Caco-2 (cell line): ENCODE measurements around the gene GRIA1. TPM values are rescaled to one million over a fixed set of nuclear protein-coding genes. Genes with fewer than 3 reads are reported as not detected.

ENCODE experiments used
- BruUV-seq: library from RNA; stranded (reverse); fragments of 400-500 nt; replicated peaks from 2 replicates; lab custom pipeline; 2021; lab: Mats Ljungman, UMichigan
- CTCF ChIA-PET: fragments of 300-600 bp; sonication (Branson Sonifier 250); formaldehyde crosslinking; loops from one replicate; lab custom pipeline; 2022; ENCODE audit warnings: antibody characterized with exemption; lab: Charles Lee
- POLR2A ChIA-PET: fragments of 300-600 bp; sonication (Branson Sonifier 250); formaldehyde crosslinking; loops from one replicate; lab custom pipeline; 2022; ENCODE audit warnings: antibody characterized with exemption; lab: Charles Lee
- DNase-seq, 2 experiments: peaks; one replicate each; pipeline versions ENCODE4 v3.0.0 to v3.0.0-alpha.2; 2020 to 2022
- H3K27me3 ChIP-seq: replicated peaks from 2 replicates; pipeline ENCODE4 v1.6.0; 2011; ENCODE audit warnings: low read length; ENCODE audit not compliant: control insufficient read depth, insufficient read depth
- H3K36me3 ChIP-seq: 2 replicates; pipeline ENCODE4 v1.5.1; 2011; ENCODE audit warnings: low read length; ENCODE audit not compliant: control insufficient read depth, insufficient read depth
- H3K4me1 ChIP-seq: fragments of 250-450 bp; sonication (Bioruptor Pico); 2 replicates; pipeline ENCODE4 v1.5.1; 2020; ENCODE audit warnings: mild to moderate bottlenecking
- H3K4me3 ChIP-seq: 2 replicates; pipeline ENCODE4 v1.5.1; 2011; ENCODE audit warnings: low read depth, mild to moderate bottlenecking, control low read depth, low read length
- H3K9me3 ChIP-seq: fragments of 250-450 bp; sonication (Bioruptor Pico); 2 replicates; pipeline ENCODE4 v1.5.1; 2020; ENCODE audit warnings: mild to moderate bottlenecking, moderate library complexity
- H3K27ac Mint-ChIP-seq: one replicate; pipeline ENCODE4 v1.8.0; 2022; ENCODE audit warnings: mixed read lengths; ENCODE audit not compliant: unreplicated experiment
- H3K27me3 Mint-ChIP-seq: one replicate; pipeline ENCODE4 v1.8.0; 2022; ENCODE audit warnings: mixed read lengths; ENCODE audit not compliant: insufficient read depth, unreplicated experiment
- H3K36me3 Mint-ChIP-seq: one replicate; pipeline ENCODE4 v1.8.0; 2022; ENCODE audit warnings: mild to moderate bottlenecking, mixed read lengths; ENCODE audit not compliant: insufficient read depth, unreplicated experiment
- H3K4me1 Mint-ChIP-seq: one replicate; pipeline ENCODE4 v1.8.0; 2022; ENCODE audit warnings: low read depth, mixed read lengths; ENCODE audit not compliant: unreplicated experiment
- H3K4me3 Mint-ChIP-seq: one replicate; pipeline ENCODE4 v1.8.0; 2022; ENCODE audit warnings: mild to moderate bottlenecking, moderate library complexity, mixed read lengths; ENCODE audit not compliant: unreplicated experiment
- H3K9me3 Mint-ChIP-seq: one replicate; pipeline ENCODE4 v1.8.0; 2022; ENCODE audit warnings: mixed read lengths; ENCODE audit not compliant: unreplicated experiment
- intact Hi-C: fragments of 100-400 bp; cut with micrococcal nuclease; formaldehyde crosslinking; loops from one replicate; pipeline ENCODE4 v1.10.0; 2022; ENCODE audit not compliant: unreplicated experiment
- total RNA-seq: library from RNA; stranded (reverse); gene quantifications from 2 replicates; pipeline ENCODE4 v1.2.3, GENCODE V29; 2022
- TF ChIP-seq, protein P1 (sequence below), 2 experiments: fragments of 200-600 bp in 1 of 2; IDR thresholded peaks; 1 replicate in 1 of 2; 2 replicates in 1 of 2; pipeline versions ENCODE4 v1.5.1 to v1.8.0; 2011 to 2022; ENCODE audit warnings: antibody characterized with exemption in 1 of 2, control low read depth in 1 of 2, inconsistent platforms in 1 of 2, low read depth in 1 of 2, low read length in 1 of 2, mild to moderate bottlenecking in 1 of 2, moderate library complexity in 1 of 2; ENCODE audit not compliant: insufficient read depth in 1 of 2, severe bottlenecking in 1 of 2, unreplicated experiment in 1 of 2

The GRIA1 gene
- total RNA-seq, 1 experiment from 2014 or later: not detected

DNA sequence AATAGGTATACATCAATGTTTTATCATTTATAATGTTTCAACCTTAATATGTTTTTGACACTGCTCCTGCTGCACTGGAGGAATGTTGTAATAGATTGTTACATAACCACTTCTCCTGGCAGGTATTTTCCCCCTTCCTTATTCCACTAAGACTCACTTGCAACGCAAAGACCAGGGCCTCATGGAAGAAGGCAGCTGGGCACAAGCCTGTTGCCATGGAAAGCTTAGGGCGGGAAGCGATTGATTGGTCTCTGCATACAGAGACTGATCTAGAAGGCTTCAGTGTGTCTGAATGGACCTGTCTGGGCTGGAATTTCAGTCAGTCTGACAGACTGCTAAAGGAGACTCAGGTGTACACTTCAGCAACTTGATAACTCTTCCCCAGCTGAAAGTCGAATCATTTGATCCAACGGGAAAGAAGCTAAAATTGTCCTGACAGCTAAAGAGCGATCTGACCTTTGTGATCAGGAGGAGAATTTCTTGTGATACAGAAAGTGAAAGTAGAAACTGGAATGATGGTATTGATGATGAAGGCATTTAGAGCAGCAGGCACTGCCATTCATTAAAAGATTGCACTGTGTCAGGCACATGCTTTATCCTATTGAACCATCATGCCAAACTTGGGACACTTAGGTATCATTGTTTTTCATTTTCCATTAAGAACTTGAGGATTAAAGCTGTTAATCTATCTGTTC, 65.1 kb downstream of the GRIA1 start:
- POLR2A ChIA-PET: no interaction called here
- H3K4me3 Mint-ChIP-seq: no peak overlapping the region
- H3K4me1 Mint-ChIP-seq: no peaks in the 10 kb centered on the region

DNA sequence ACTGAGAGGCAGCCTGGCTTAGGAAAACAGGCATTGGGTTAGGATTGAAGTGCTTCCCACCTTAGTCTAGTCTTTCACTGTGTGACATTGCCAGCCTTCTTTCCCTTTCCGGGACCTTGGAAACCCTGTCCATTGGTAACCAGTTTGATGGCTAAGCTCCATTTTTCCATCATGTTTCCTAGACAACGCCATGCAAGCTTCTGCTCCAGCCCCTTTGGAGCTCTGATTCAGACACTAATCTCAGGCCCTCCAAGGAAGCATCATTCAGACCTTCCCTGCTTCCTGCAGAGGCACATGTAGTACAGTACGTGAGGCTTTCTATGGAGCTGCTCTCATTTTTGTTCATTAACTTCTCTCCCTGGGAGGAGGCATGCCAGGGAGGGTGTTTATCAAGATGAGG, 68.5 kb downstream of the GRIA1 start:
- H3K4me3 ChIP-seq: no peak overlapping the region

More for the DNA sequence above, 65.1 kb downstream of the GRIA1 start:
- no peak for DNase-seq
- Histone ChIP-seq H3K36me3 (no peaks in the 10 kb centered on the region), H3K4me1 (no peaks in the 10 kb centered on the region), H3K27me3 (no peaks in the 10 kb centered on the region; the same call in 1 of the 2 replicates), H3K4me3 (no peak overlapping the region), H3K9me3 (no peaks in the 10 kb centered on the region)
- Mint-ChIP-seq H3K27ac (no peak overlapping the region), H3K36me3 (no peaks in the 10 kb centered on the region), H3K9me3 (no peaks in the 10 kb centered on the region), H3K27me3 (no peaks in the 10 kb centered on the region)
- CTCF ChIA-PET: no interaction called here
- TF ChIP-seq, protein P1, sequence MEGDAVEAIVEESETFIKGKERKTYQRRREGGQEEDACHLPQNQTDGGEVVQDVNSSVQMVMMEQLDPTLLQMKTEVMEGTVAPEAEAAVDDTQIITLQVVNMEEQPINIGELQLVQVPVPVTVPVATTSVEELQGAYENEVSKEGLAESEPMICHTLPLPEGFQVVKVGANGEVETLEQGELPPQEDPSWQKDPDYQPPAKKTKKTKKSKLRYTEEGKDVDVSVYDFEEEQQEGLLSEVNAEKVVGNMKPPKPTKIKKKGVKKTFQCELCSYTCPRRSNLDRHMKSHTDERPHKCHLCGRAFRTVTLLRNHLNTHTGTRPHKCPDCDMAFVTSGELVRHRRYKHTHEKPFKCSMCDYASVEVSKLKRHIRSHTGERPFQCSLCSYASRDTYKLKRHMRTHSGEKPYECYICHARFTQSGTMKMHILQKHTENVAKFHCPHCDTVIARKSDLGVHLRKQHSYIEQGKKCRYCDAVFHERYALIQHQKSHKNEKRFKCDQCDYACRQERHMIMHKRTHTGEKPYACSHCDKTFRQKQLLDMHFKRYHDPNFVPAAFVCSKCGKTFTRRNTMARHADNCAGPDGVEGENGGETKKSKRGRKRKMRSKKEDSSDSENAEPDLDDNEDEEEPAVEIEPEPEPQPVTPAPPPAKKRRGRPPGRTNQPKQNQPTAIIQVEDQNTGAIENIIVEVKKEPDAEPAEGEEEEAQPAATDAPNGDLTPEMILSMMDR (IDR thresholded peaks at IDR 0.05; ENCODE audit: insufficient read depth in 1 of 2, low read depth in 1 of 2, low read length in 1 of 2, severe bottlenecking in 1 of 2, unreplicated experiment in 1 of 2): no peak
- intact Hi-C loops: no loop called here
- BruUV-seq: no TSS peak

DNA sequence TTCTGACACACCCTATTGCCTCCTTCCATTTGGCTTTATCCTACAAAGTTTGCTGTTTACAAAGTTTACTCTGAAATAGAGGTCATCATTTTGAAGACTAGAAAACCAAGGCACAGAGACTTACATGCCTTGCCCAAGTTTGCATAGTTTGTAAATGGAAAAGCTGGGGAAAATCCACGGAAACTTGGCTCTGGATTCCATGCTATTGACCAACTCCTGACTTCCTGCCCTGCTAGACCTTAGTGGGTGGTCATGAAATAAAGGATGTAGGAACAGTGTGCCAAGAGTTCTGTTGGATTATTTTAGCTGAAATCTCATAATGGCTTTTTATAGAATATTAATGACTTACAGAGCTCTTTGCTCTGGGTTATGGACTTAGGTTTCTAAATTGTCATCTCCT, 69.5 kb downstream of the GRIA1 start:
- ChIA-PET POLR2A (no interaction called here), CTCF (no interaction called here)
- H3K27ac Mint-ChIP-seq: no peak overlapping the region
- no peaks in the 10 kb centered on the region for H3K36me3 ChIP-seq
- H3K9me3 Mint-ChIP-seq: no peaks in the 10 kb centered on the region
- H3K4me3 Mint-ChIP-seq: no peak overlapping the region
- no peaks in the 10 kb centered on the region for H3K9me3 ChIP-seq
- TF ChIP-seq, protein P1 (IDR thresholded peaks at IDR 0.05; ENCODE audit: insufficient read depth in 1 of 2, low read depth in 1 of 2, low read length in 1 of 2, severe bottlenecking in 1 of 2, unreplicated experiment in 1 of 2): no peak
- H3K4me1 ChIP-seq: no peaks in the 10 kb centered on the region
- no peaks in the 10 kb centered on the region for H3K27me3 Mint-ChIP-seq
- no peak overlapping the region for H3K4me3 ChIP-seq
- intact Hi-C loops: no loop called here
- no peak for DNase-seq
- no peaks in the 10 kb centered on the region for H3K36me3 Mint-ChIP-seq
- no peaks in the 10 kb centered on the region; the same call in 1 of the 2 replicates for H3K27me3 ChIP-seq
- H3K4me1 Mint-ChIP-seq: no peaks in the 10 kb centered on the region
- no TSS peak for BruUV-seq

More for the DNA sequence above, 68.5 kb downstream of the GRIA1 start:
- H3K36me3 Mint-ChIP-seq: no peaks in the 10 kb centered on the region
- H3K9me3 Mint-ChIP-seq: no peaks in the 10 kb centered on the region
- Histone ChIP-seq H3K4me1 (no peaks in the 10 kb centered on the region), H3K27me3 (no peaks in the 10 kb centered on the region; the same call in 1 of the 2 replicates), H3K36me3 (no peaks in the 10 kb centered on the region), H3K9me3 (no peaks in the 10 kb centered on the region)
- no peak overlapping the region for H3K4me3 Mint-ChIP-seq
- BruUV-seq: no TSS peak
- no peaks in the 10 kb centered on the region for H3K27me3 Mint-ChIP-seq
- CTCF ChIA-PET: no interaction called here
- DNase-seq: no peak
- no peaks in the 10 kb centered on the region for H3K4me1 Mint-ChIP-seq
- POLR2A ChIA-PET: no interaction called here
- intact Hi-C loops: no loop called here
- no peak overlapping the region for H3K27ac Mint-ChIP-seq
- TF ChIP-seq, protein P1 (IDR thresholded peaks at IDR 0.05; ENCODE audit: insufficient read depth in 1 of 2, low read depth in 1 of 2, low read length in 1 of 2, severe bottlenecking in 1 of 2, unreplicated experiment in 1 of 2): no peak
